Endothelial cell (in vitro differentiated cells): Measurements from ENCODE around the gene SEMA6B. TPM values are rescaled to one million over a fixed set of nuclear protein-coding genes. Genes with fewer than 3 reads are reported as not detected.
"Not testable (repeated sequence)": the region's sequence is repeated elsewhere in the genome, so short reads cannot be mapped to it uniquely, and the experiment has no call there.

Experiments
- DNase-seq: peaks from one replicate; pipeline ENCODE4 v3.0.0; 2021; ENCODE audit warnings: low spot score
- H3K27ac Mint-ChIP-seq: one replicate; pipeline ENCODE4 v1.8.0; 2021; ENCODE audit warnings: mixed read lengths, inconsistent platforms; ENCODE audit not compliant: unreplicated experiment
- H3K27me3 Mint-ChIP-seq: one replicate; pipeline ENCODE4 v1.8.0; 2021; ENCODE audit warnings: mild to moderate bottlenecking, moderate library complexity, mixed read lengths, inconsistent platforms; ENCODE audit not compliant: unreplicated experiment
- H3K36me3 Mint-ChIP-seq: one replicate; pipeline ENCODE4 v1.8.0; 2021; ENCODE audit warnings: mild to moderate bottlenecking, low read depth, mixed read lengths, inconsistent platforms; ENCODE audit not compliant: unreplicated experiment
- H3K4me1 Mint-ChIP-seq: one replicate; pipeline ENCODE4 v1.8.0; 2021; ENCODE audit warnings: mild to moderate bottlenecking, mixed read lengths, inconsistent platforms; ENCODE audit not compliant: unreplicated experiment
- H3K4me3 Mint-ChIP-seq: one replicate; pipeline ENCODE4 v1.8.0; 2021; ENCODE audit warnings: mild to moderate bottlenecking, mixed read lengths, inconsistent platforms; ENCODE audit not compliant: unreplicated experiment
- H3K9me3 Mint-ChIP-seq: one replicate; pipeline ENCODE4 v1.8.0; 2021; ENCODE audit warnings: mixed read lengths, inconsistent platforms; ENCODE audit not compliant: unreplicated experiment
- total RNA-seq: library from RNA; stranded (reverse); fragmentation: NEBNext Ultra II Directional; extraction: Animal tissue kit (Norgen Biotek cat#: 25700); gene quantifications from one replicate; pipeline ENCODE4 v1.2.1, GENCODE V29; 2021; ENCODE audit not compliant: unreplicated experiment
- TF ChIP-seq, protein P1 (sequence below): fragments of 200-600 bp; sonication (generic); IDR thresholded peaks from one replicate; pipeline ENCODE4 v1.5.0; 2021; ENCODE audit warnings: antibody characterized with exemption; ENCODE audit not compliant: unreplicated experiment

The SEMA6B gene
- total RNA-seq, 1 donor from 2014 or later, result 43.7 TPM

DNA sequence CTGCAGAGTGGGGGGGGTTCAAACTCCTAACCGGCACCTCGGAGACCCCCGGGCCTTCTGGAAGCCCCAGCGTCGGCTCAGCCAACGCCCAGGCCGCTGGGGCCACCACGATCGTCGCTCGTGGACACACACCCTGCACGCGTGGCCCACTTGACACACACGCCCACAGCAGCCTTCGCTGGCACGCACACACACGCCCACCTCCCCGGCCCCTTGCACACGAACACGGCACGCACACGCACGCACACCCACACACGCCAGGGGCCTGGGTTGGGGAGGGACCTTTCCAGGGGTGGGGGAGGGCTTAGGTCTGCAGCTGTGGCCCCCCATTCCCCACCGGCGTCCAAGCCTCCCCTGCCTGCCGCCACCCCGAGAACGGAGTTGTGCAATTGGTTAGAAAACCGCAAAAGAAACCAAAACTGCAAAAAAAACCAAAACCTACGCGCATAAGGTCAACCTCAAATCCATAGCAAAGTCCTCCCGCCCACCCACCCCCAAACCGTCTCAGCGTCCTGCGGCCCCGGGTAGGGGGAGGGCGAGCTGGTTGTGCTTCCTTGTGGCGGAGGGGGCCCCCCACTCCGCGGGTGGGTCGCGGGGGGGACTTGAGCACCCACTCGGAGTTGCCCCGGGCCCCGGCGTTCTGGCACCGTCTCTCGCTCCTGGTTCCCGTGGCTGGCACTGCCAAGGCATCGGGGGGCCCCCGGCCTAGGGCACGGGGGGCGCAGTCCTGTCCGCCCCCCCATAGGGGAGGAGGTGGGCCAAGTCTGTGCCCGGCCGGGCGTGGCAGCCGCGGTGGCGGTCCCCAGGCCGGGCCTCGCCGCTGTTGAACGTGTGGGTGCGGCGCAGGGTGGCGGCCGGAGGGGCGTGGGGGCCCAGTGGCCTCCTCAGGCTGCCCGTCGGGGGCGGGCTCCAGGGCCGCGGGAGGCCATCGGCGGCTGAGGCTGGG, 16.3 kb downstream of the SEMA6B start:
- DNase-seq, result no peak
- Mint-ChIP-seq H3K4me3 (no peak overlapping the region), H3K36me3 (peaks cover 3% of the 10 kb centered on the region), H3K9me3 (no peaks in the 10 kb centered on the region), H3K4me1 (peaks cover 6% of the 10 kb centered on the region), H3K27me3 (peaks cover 6% of the 10 kb centered on the region), H3K27ac (no peak overlapping the region)
- TF ChIP-seq, protein P1, sequence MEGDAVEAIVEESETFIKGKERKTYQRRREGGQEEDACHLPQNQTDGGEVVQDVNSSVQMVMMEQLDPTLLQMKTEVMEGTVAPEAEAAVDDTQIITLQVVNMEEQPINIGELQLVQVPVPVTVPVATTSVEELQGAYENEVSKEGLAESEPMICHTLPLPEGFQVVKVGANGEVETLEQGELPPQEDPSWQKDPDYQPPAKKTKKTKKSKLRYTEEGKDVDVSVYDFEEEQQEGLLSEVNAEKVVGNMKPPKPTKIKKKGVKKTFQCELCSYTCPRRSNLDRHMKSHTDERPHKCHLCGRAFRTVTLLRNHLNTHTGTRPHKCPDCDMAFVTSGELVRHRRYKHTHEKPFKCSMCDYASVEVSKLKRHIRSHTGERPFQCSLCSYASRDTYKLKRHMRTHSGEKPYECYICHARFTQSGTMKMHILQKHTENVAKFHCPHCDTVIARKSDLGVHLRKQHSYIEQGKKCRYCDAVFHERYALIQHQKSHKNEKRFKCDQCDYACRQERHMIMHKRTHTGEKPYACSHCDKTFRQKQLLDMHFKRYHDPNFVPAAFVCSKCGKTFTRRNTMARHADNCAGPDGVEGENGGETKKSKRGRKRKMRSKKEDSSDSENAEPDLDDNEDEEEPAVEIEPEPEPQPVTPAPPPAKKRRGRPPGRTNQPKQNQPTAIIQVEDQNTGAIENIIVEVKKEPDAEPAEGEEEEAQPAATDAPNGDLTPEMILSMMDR, result no peak

DNA sequence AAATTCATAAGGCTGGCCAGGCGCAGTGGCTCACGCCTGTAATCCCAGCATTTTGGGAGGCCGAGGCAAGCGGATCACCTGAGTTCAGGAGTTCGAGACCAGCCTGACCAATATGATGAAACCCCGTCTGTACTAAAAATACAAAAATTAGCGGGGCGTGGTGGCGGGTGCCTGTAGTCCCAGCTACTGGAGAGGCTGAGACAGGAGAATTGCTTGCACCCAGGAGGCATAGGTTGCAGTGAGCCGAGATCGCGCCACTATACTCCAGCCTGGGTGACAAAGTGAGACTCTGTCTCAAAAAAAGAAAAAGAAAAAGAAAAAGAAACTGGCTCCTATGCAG, 17.7 kb downstream of the SEMA6B start:
- not testable (repeated sequence) for H3K9me3 Mint-ChIP-seq, H3K27me3 Mint-ChIP-seq, H3K4me1 Mint-ChIP-seq, H3K27ac Mint-ChIP-seq, H3K36me3 Mint-ChIP-seq, DNase-seq, H3K4me3 Mint-ChIP-seq

DNA sequence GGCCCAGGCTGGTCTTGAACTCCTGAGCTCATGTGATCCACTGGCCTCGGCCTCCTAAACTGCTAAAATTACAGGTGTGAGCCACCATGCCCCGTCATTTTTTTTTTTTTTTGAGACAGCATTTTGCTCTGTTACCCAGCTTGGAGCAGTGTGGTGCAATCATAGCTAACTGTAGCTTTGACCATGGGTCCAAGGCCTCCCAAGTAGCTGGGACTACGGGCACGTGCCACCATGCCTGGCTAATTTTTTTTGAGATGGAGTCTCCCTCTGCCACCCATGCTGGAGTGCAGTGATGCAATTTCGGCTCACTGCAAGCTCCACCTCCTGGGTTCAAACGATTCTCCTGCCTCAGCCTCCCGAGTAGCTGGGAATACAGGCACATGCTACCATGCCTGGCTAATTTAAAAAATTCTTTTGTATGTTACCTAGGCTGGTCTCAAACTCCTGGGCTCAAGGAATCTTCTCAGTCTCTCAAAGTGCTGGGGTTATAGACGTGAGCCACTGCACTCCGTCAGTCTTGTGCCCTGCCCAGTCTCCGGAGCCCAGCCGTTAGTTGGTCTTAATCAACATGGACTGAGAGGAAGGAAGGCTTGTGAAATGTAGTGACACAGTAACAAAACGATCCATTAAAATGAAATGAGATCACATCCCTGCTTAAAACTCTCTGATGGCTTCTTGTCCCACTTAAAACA, 18.2 kb downstream of the SEMA6B start:
- DNase-seq, result no peak
- TF ChIP-seq, protein P1, result no peak
- Mint-ChIP-seq H3K4me1 (peaks cover 6% of the 10 kb centered on the region), H3K36me3 (peaks cover 3% of the 10 kb centered on the region), H3K4me3 (no peak overlapping the region), H3K27ac (no peak overlapping the region), H3K27me3 (peaks cover 6% of the 10 kb centered on the region), H3K9me3 (no peaks in the 10 kb centered on the region)

DNA sequence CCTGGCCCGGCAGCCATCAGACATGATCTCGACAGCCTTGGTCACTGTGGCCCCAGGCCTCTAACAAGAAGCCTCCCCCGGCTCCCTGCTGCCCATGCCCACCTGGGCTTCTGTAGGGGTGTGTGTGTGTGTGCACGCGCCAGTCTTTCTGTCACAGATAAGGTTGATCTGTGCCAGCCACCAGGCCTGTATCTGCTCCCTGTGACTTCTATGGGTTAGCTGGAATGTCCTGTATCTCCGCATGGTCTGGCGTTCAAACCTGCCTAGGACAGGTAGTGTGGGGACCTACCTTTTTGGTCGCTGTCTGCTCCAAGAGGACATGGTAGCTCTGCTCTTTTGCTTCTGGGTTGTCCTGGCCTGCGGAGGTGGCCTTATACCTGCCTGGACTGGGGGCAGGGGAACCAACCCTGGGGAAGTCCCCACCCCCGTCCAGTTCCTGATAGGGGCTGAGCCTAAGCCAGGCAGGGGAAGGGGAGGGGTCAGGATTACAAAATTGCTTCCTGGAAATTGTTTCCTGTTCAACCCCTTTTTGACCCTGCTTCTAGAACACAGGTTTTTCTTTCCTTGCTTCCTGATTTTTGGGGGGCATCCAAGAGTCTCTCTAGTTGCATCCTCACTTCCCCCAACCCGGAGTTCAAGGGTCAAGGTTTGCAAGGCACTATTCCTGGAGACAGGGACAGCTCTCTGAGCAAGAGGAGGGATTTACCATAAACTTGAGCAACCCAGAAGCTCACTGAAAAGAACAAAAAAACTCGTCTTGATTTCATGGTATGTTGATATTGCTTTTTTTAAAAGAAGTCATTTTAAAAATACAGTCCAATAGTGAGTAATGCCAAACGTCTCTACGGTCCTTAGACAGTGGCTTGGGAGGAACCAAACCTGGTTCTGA, 19.5 kb downstream of the SEMA6B start, which contains the start of gene LRG1:
TSS of gene LRG1 (minus strand) at position 344 of the 889 bp plus-strand sequence. CDS start at position 321, 23 bp downstream.
- peaks cover 3% of the 10 kb centered on the region for H3K36me3 Mint-ChIP-seq
- DNase-seq, result no peak
- peak within 1 kb of the TSS; percentile 48 for H3K27ac Mint-ChIP-seq
- H3K27me3 Mint-ChIP-seq, result peaks cover 6% of the 10 kb centered on the region
- peaks cover 6% of the 10 kb centered on the region for H3K4me1 Mint-ChIP-seq
- H3K4me3 Mint-ChIP-seq, result no peak within 1 kb of the TSS
- TF ChIP-seq, protein P1, result no peak
- H3K9me3 Mint-ChIP-seq, result no peaks in the 10 kb centered on the region

DNA sequence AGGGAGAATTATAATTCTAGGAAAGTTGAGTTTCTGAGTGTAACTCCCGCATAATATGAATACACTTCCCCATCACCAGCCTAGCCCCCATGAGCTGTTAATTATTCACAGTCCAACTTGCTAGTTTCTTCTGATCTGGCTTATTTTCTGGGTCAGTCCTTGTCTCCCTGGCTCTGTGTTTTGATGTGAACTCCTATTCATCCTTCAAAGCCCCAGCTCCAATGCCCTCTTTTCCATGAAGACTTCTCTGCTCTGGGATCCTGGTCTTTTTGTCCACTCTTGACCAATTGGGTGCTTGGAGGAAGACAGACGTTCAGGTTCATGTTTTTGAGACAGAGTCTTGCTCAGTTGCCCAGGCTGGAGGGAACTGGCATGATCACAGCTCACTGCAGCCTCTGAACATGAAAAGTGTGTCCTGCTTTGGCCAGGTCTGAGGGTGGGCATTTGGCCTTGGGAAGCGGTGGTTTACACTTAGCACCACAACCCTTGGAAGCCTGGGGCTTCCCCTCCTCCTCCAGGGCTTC, 20.3 kb downstream of the SEMA6B start:
- H3K4me1 Mint-ChIP-seq, result peaks cover 6% of the 10 kb centered on the region
- peaks cover 3% of the 10 kb centered on the region for H3K36me3 Mint-ChIP-seq
- no peaks in the 10 kb centered on the region for H3K9me3 Mint-ChIP-seq
- no peak for DNase-seq
- H3K4me3 Mint-ChIP-seq, result no peak overlapping the region
- peaks cover 6% of the 10 kb centered on the region for H3K27me3 Mint-ChIP-seq
- H3K27ac Mint-ChIP-seq, result no peak overlapping the region
- TF ChIP-seq, protein P1, result no peak
